ENCODE measurements around the gene SUMO1. TPM values are rescaled to one million over a fixed set of nuclear protein-coding genes. Genes with fewer than 3 reads are reported as not detected.

The SUMO1 gene
- total and polyA plus RNA-seq, 3 experiments from 2014 or later = 118 to 148 (median 118) TPM

GRCh38 chr2:202157211-202157990 lies 81.0 kb downstream of the SUMO1 start:
- no peaks in the 10 kb centered on the region for H3K9me3 ChIP-seq (ENCODE audit: low read length)
- no peaks in the 10 kb centered on the region for H3K4me1 Mint-ChIP-seq
- no peak for DNase-seq
- H3K27me3 ChIP-seq (ENCODE audit: insufficient read depth, low read length, poor library complexity, severe bottlenecking) = no peaks in the 10 kb centered on the region
- H3K4me1 ChIP-seq (ENCODE audit: insufficient read depth, low read length) = no peaks in the 10 kb centered on the region
- H3K36me3 Mint-ChIP-seq = no peaks in the 10 kb centered on the region
- H3K4me3 ChIP-seq (ENCODE audit: low read length) = no peak overlapping the region
- ChIA-PET CTCF (no interaction called here), POLR2A (no interaction called here)
- H3K36me3 ChIP-seq (ENCODE audit: insufficient read depth, low read length) = no peaks in the 10 kb centered on the region
- no peaks in the 10 kb centered on the region for H3K9me3 Mint-ChIP-seq
- H3K4me3 Mint-ChIP-seq = no peak overlapping the region
- no peak overlapping the region for H3K27ac Mint-ChIP-seq
- peaks cover 8 to 42% of the 10 kb centered on the region in 2 donors for H3K27me3 Mint-ChIP-seq
- no peak overlapping the region for H3K27ac ChIP-seq (ENCODE audit: low read depth, low read length)

Other genes starting within 250 kb of the SUMO1 start
- under 1 TPM; 0.55 to 0.75 TPM for gene FZD7, start 204.7 kb downstream of the SUMO1 start, total RNA-seq
- gene FZD7, start 204.7 kb downstream of the SUMO1 start, polyA plus RNA-seq = not detected
- not detected for gene KIAA2012, start 165.3 kb downstream of the SUMO1 start, total RNA-seq
- gene KIAA2012, start 165.3 kb downstream of the SUMO1 start, polyA plus RNA-seq = not detected
- 100 to 1,000 TPM; 216 to 221 TPM for gene NOP58, start 27.2 kb upstream of the SUMO1 start, total RNA-seq
- gene NOP58, start 27.2 kb upstream of the SUMO1 start, polyA plus RNA-seq = 94.3 TPM
- 1 to 10 TPM; 9.7 TPM for gene BMPR2, start 137.7 kb upstream of the SUMO1 start, total RNA-seq
- 3.1 TPM for gene BMPR2, start 137.7 kb upstream of the SUMO1 start, polyA plus RNA-seq

All from CD8-positive, alpha-beta memory T cell (primary cell).